Smooth muscle cell (in vitro differentiated cells): ENCODE results near the gene IL17RE. TPM values are rescaled to one million over a fixed set of nuclear protein-coding genes. Genes with fewer than 3 reads are reported as not detected.

Source experiments
- DNase-seq: peaks from one replicate; lab custom pipeline; 2025; ENCODE audit not compliant: unreplicated experiment; lab: John Stamatoyannopoulos, UW
- H2AFZ ChIP-seq: fragments of 200-600 bp; sonication (generic); 2 replicates; pipeline ENCODE4 v1.6.0; 2016; ENCODE audit warnings: antibody characterized with exemption, low read depth, mild to moderate bottlenecking
- H3F3A ChIP-seq: fragments of 200-600 bp; sonication (generic); 2 replicates; pipeline ENCODE4 v1.6.0; 2017; ENCODE audit warnings: antibody characterized with exemption, low read depth
- H3K27ac ChIP-seq: fragments of 200-600 bp; sonication (generic); 2 replicates; pipeline ENCODE4 v1.5.1; 2016; ENCODE audit warnings: low read depth, mild to moderate bottlenecking
- H3K27me3 ChIP-seq: fragments of 200-600 bp; sonication (generic); 2 replicates; pipeline ENCODE4 v1.6.1; 2016; ENCODE audit warnings: low read depth, mild to moderate bottlenecking
- H3K36me3 ChIP-seq: fragments of 200-600 bp; sonication (generic); 2 replicates; pipeline ENCODE4 v1.5.1; 2016; ENCODE audit warnings: low read depth
- H3K4me1 ChIP-seq: fragments of 200-600 bp; sonication (generic); 2 replicates; pipeline ENCODE4 v1.5.1; 2016; ENCODE audit warnings: low read depth
- H3K4me2 ChIP-seq: fragments of 200-600 bp; sonication (generic); 2 replicates; pipeline ENCODE4 v1.6.0; 2016; ENCODE audit warnings: mild to moderate bottlenecking
- H3K4me3 ChIP-seq: fragments of 200-600 bp; sonication (generic); 2 replicates; pipeline ENCODE4 v1.5.1; 2016; ENCODE audit warnings: mild to moderate bottlenecking
- H3K79me2 ChIP-seq: fragments of 200-600 bp; sonication (generic); 2 replicates; pipeline ENCODE4 v1.6.0; 2016; ENCODE audit warnings: low read depth, mild to moderate bottlenecking
- H3K9ac ChIP-seq: fragments of 200-600 bp; sonication (generic); 2 replicates; pipeline ENCODE4 v1.6.0; 2016; ENCODE audit warnings: low read depth
- H3K9me3 ChIP-seq: fragments of 200-600 bp; sonication (generic); replicated peaks from 2 replicates; pipeline ENCODE4 v1.5.1; 2016; ENCODE audit warnings: low read depth
- H4K20me1 ChIP-seq: fragments of 200-600 bp; sonication (generic); 2 replicates; pipeline ENCODE4 v1.6.0; 2016; ENCODE audit warnings: low read depth
- WGBS: methylation state at CpG from one replicate; pipeline ENCODE4 v1.1.7; 2016; ENCODE audit warnings: low lambda C conversion rate; 5-methylcytosine and 5-hydroxymethylcytosine counted together
- polyA plus RNA-seq: library from polyadenylated mRNA; unstranded; fragments of >200 nt; fragmentation: Nextera tagmentation; extraction: Ambion mirVana; gene quantifications from 2 replicates; pipeline ENCODE4 v1.2.1, GENCODE V29; 2016
- total RNA-seq: library from RNA; depleted of rRNA; stranded (reverse); fragments of >200 nt; gene quantifications from 2 replicates; pipeline ENCODE4 v1.2.3, GENCODE V29; 2014
- TF ChIP-seq, protein P1 (sequence below): fragments of 200-600 bp; sonication (generic); IDR thresholded peaks from 2 replicates; pipeline ENCODE4 v1.5.1; 2017; ENCODE audit warnings: borderline replicate concordance, mild to moderate bottlenecking, antibody characterized with exemption; ENCODE audit not compliant: insufficient read depth, poor library complexity, severe bottlenecking

Gene IL17RE
- total and polyA plus RNA-seq, 2 experiments from 2014 or later, result 0.32 to 4.9 TPM

- Histone ChIP-seq H2AFZ (peak overlapping the region; percentile 67), H3K9me3 (no peaks in the 10 kb centered on the region), H3K9ac (no peak overlapping the region), H3K27ac (peak overlapping the region; percentile 54), H3K36me3 (no peaks in the 10 kb centered on the region), H3K4me3 (peak overlapping the region; percentile 28), H3K79me2 (no peaks in the 10 kb centered on the region), H3K4me1 (peaks cover 3% of the 10 kb centered on the region), H3F3A (no peaks in the 10 kb centered on the region), H3K27me3 (no peaks in the 10 kb centered on the region), H4K20me1 (no peaks in the 10 kb centered on the region), H3K4me2 (peak overlapping the region; percentile 74)
- no peak for DNase-seq
- WGBS, result 33% methylated on average over 4 of the region's 4 CpGs
- TF ChIP-seq, protein P1, sequence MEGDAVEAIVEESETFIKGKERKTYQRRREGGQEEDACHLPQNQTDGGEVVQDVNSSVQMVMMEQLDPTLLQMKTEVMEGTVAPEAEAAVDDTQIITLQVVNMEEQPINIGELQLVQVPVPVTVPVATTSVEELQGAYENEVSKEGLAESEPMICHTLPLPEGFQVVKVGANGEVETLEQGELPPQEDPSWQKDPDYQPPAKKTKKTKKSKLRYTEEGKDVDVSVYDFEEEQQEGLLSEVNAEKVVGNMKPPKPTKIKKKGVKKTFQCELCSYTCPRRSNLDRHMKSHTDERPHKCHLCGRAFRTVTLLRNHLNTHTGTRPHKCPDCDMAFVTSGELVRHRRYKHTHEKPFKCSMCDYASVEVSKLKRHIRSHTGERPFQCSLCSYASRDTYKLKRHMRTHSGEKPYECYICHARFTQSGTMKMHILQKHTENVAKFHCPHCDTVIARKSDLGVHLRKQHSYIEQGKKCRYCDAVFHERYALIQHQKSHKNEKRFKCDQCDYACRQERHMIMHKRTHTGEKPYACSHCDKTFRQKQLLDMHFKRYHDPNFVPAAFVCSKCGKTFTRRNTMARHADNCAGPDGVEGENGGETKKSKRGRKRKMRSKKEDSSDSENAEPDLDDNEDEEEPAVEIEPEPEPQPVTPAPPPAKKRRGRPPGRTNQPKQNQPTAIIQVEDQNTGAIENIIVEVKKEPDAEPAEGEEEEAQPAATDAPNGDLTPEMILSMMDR, result no peak
These were observed 583 bp downstream of the IL17RE start for GRCh38 chr3:9903238-9903624.

- H3K9me3 ChIP-seq, result no peaks in the 10 kb centered on the region
- TF ChIP-seq, protein P1, result no peak
- H3K4me2 ChIP-seq, result peak overlapping the region; percentile 74
- no peaks in the 10 kb centered on the region for H4K20me1 ChIP-seq
- no peak overlapping the region for H3K4me3 ChIP-seq
- H3F3A ChIP-seq, result no peaks in the 10 kb centered on the region
- peaks cover 3% of the 10 kb centered on the region for H3K4me1 ChIP-seq
- no peak for DNase-seq
- H3K36me3 ChIP-seq, result no peaks in the 10 kb centered on the region
- H3K27me3 ChIP-seq, result no peaks in the 10 kb centered on the region
- 98% methylated on average over 4 of the region's 4 CpGs for WGBS
- H3K27ac ChIP-seq, result peak overlapping the region; percentile 54
- H3K9ac ChIP-seq, result no peak overlapping the region
- no peaks in the 10 kb centered on the region for H3K79me2 ChIP-seq
- no peak overlapping the region for H2AFZ ChIP-seq
These were observed 1.3 kb downstream of the IL17RE start for GRCh38 chr3:9903904-9904303.

DNA sequence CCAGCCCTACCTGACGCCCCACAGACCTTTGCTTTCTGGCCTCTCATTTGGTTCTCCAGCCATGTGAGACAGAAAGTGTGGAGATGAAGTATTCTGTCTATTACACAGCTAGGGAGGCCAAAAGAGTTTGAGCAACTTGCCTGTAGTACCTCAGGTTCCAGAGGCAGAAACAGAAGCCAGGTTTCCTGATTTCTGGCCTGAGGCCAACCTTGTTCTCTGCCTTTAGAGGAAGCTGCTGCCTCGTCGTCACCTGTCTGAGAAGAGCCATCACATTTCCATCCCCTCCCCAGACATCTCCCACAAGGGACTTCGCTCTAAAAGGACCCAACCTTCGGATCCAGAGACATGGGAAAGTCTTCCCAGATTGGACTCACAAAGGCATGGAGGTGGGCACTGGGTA, 3.8 kb downstream of the IL17RE start:
- Histone ChIP-seq H4K20me1 (no peaks in the 10 kb centered on the region), H3K4me3 (no peak overlapping the region), H3K4me1 (peaks cover 3% of the 10 kb centered on the region), H3F3A (no peaks in the 10 kb centered on the region), H3K9ac (no peak overlapping the region), H3K36me3 (no peaks in the 10 kb centered on the region), H3K79me2 (no peaks in the 10 kb centered on the region), H3K4me2 (no peak overlapping the region), H2AFZ (no peak overlapping the region), H3K27ac (no peak overlapping the region), H3K9me3 (no peaks in the 10 kb centered on the region), H3K27me3 (no peaks in the 10 kb centered on the region)
- DNase-seq, result no peak
- 92% methylated on average over 5 of the region's 5 CpGs for WGBS
- TF ChIP-seq, protein P1, result no peak

GRCh38 chr3:9908286-9908685, 5.6 kb downstream of the IL17RE start:
- H3K27ac ChIP-seq, result no peak overlapping the region
- no peak overlapping the region for H2AFZ ChIP-seq
- TF ChIP-seq, protein P1, result no peak
- H3K36me3 ChIP-seq, result no peaks in the 10 kb centered on the region
- no peaks in the 10 kb centered on the region for H4K20me1 ChIP-seq
- no peak overlapping the region for H3K4me3 ChIP-seq
- H3K4me2 ChIP-seq, result no peak overlapping the region
- H3K79me2 ChIP-seq, result no peaks in the 10 kb centered on the region
- H3K9me3 ChIP-seq, result no peaks in the 10 kb centered on the region
- no peaks in the 10 kb centered on the region for H3F3A ChIP-seq
- no peaks in the 10 kb centered on the region for H3K4me1 ChIP-seq
- H3K27me3 ChIP-seq, result no peaks in the 10 kb centered on the region
- DNase-seq, result no peak
- H3K9ac ChIP-seq, result no peak overlapping the region
- 92% methylated on average over 3 of the region's 3 CpGs for WGBS
